Activated CD8-positive, alpha-beta T cell treated with anti-CD3 and anti-CD28 coated beads for 36 hours (primary cell): Measurements from ENCODE around the gene UBE2QL1. TPM values are rescaled to one million over a fixed set of nuclear protein-coding genes. Genes with fewer than 3 reads are reported as not detected.

Experiments
- ATAC-seq: fragments of 200-7000 bp; cut with Tn5 transposase; one replicate; pipeline ENCODE4 v1.10.0; 2021; ENCODE audit warnings: mild to moderate bottlenecking, moderate library complexity
- CTCF ChIA-PET: fragments of 350-600 bp; sonication (Branson Sonifier 250); formaldehyde crosslinking; loops from one replicate; lab custom pipeline; 2021; ENCODE audit warnings: antibody characterized with exemption; lab: Charles Lee
- POLR2A ChIA-PET: fragments of 350-600 bp; sonication (Branson Sonifier 250); formaldehyde crosslinking; loops from one replicate; lab custom pipeline; 2021; ENCODE audit warnings: antibody characterized with exemption; lab: Charles Lee
- DNase-seq: peaks from one replicate; pipeline ENCODE4 v3.0.0-alpha.2; 2020
- H3K27ac Mint-ChIP-seq: one replicate; pipeline ENCODE4 v1.8.0; 2021; ENCODE audit warnings: mild to moderate bottlenecking, mixed read lengths
- H3K27me3 Mint-ChIP-seq: one replicate; pipeline ENCODE4 v1.8.0; 2021; ENCODE audit warnings: mixed read lengths
- H3K36me3 Mint-ChIP-seq: one replicate; pipeline ENCODE4 v1.8.0; 2021; ENCODE audit warnings: low read depth, mixed read lengths
- H3K4me1 Mint-ChIP-seq: one replicate; pipeline ENCODE4 v1.8.0; 2021; ENCODE audit warnings: low read depth, mixed read lengths
- H3K4me3 Mint-ChIP-seq: one replicate; pipeline ENCODE4 v1.8.0; 2021; ENCODE audit warnings: mild to moderate bottlenecking, moderate library complexity, mixed read lengths
- H3K9me3 Mint-ChIP-seq: one replicate; pipeline ENCODE4 v1.8.0; 2021; ENCODE audit warnings: mixed read lengths
- CTCF ChIP-seq: fragments of 200-600 bp; IDR thresholded peaks from one replicate; pipeline ENCODE4 v1.8.0; 2022; ENCODE audit warnings: antibody characterized with exemption, mild to moderate bottlenecking
- intact Hi-C: fragments of 100-400 bp; cut with micrococcal nuclease; formaldehyde crosslinking; loops from one replicate; pipeline ENCODE4 v1.10.0; 2022
- total RNA-seq, 2 experiments: library from RNA; stranded (reverse); gene quantifications; one replicate each; pipeline ENCODE4 v1.2.3, GENCODE V29; 2021

Gene UBE2QL1
- total RNA-seq, 2 experiments from 2014 or later, result not detected

- ATAC-seq, result no peak
- H3K9me3 Mint-ChIP-seq, result no peaks in the 10 kb centered on the region
- peaks cover 7% of the 10 kb centered on the region for H3K4me1 Mint-ChIP-seq
- ChIA-PET POLR2A (no interaction called here), CTCF (no interaction called here)
- H3K27me3 Mint-ChIP-seq, result peaks cover 7% of the 10 kb centered on the region
- H3K36me3 Mint-ChIP-seq, result no peaks in the 10 kb centered on the region
- no peak overlapping the region for H3K27ac Mint-ChIP-seq
- DNase-seq, result no peak
- no peak overlapping the region for H3K4me3 Mint-ChIP-seq
- no peak for TF ChIP-seq CTCF
- intact Hi-C loops, result no loop called here
These were observed 47.0 kb downstream of the UBE2QL1 start for GRCh38 chr5:6495433-6496206.

GRCh38 chr5:6496207-6496584, 47.5 kb downstream of the UBE2QL1 start:
- Mint-ChIP-seq H3K4me3 (no peak overlapping the region), H3K27me3 (peaks cover 7% of the 10 kb centered on the region), H3K4me1 (peaks cover 7% of the 10 kb centered on the region), H3K9me3 (no peaks in the 10 kb centered on the region), H3K36me3 (no peaks in the 10 kb centered on the region), H3K27ac (no peak overlapping the region)
- TF ChIP-seq CTCF, result no peak
- intact Hi-C loops, result no loop called here
- ChIA-PET CTCF (no interaction called here), POLR2A (no interaction called here)
- ATAC-seq (peak; percentile 70), DNase-seq (peak; percentile 10)

GRCh38 chr5:6496636-6497035, 48.0 kb downstream of the UBE2QL1 start:
- ChIA-PET POLR2A (no interaction called here), CTCF (no interaction called here)
- Mint-ChIP-seq H3K36me3 (no peaks in the 10 kb centered on the region), H3K27me3 (peaks cover 7% of the 10 kb centered on the region), H3K9me3 (no peaks in the 10 kb centered on the region), H3K4me3 (no peak overlapping the region), H3K4me1 (peaks cover 7% of the 10 kb centered on the region), H3K27ac (no peak overlapping the region)
- DNase-seq (no peak), ATAC-seq (no peak)
- intact Hi-C loops, result no loop called here
- no peak for TF ChIP-seq CTCF

GRCh38 chr5:6497262-6497661, 48.6 kb downstream of the UBE2QL1 start:
- Mint-ChIP-seq H3K4me1 (peaks cover 7% of the 10 kb centered on the region), H3K9me3 (no peaks in the 10 kb centered on the region), H3K4me3 (no peak overlapping the region), H3K27ac (no peak overlapping the region), H3K36me3 (no peaks in the 10 kb centered on the region), H3K27me3 (peaks cover 2% of the 10 kb centered on the region)
- TF ChIP-seq CTCF, result no peak
- ChIA-PET CTCF (no interaction called here), POLR2A (no interaction called here)
- ATAC-seq (peak; percentile 42), DNase-seq (no peak)
- intact Hi-C loops, result no loop called here

- Mint-ChIP-seq H3K27ac (no peak overlapping the region), H3K4me1 (peaks cover 7% of the 10 kb centered on the region), H3K27me3 (peaks cover 2% of the 10 kb centered on the region), H3K9me3 (no peaks in the 10 kb centered on the region), H3K4me3 (no peak overlapping the region), H3K36me3 (no peaks in the 10 kb centered on the region)
- ATAC-seq, result no peak
- intact Hi-C loops, result no loop called here
- ChIA-PET CTCF (no interaction called here), POLR2A (no interaction called here)
- DNase-seq, result no peak
- no peak for TF ChIP-seq CTCF
These were observed 50.3 kb downstream of the UBE2QL1 start for GRCh38 chr5:6498968-6499367.
